Stimulated activated CD8-positive, alpha-beta memory T cell treated with anti-CD3 and anti-CD28 coated beads, Interleukin-4, amount 100 ng/mL, for 4 hours (primary cell): ENCODE measurements around the gene BHLHE23.

Source experiments
- DNase-seq, 2 donors: peaks; one replicate each; pipeline ENCODE4 v3.0.0-alpha.2; 2020; ENCODE audit warnings: low read depth in 2 of 2, low spot score in 1 of 2

Gene BHLHE23

GRCh38 chr20:62993856-62994494 lies 12.8 kb downstream of the BHLHE23 start:
- DNase-seq = no peak

- DNase-seq = no peak
These were observed 14.9 kb downstream of the BHLHE23 start for GRCh38 chr20:62991863-62992262.

- no peak for DNase-seq
These were observed 15.5 kb downstream of the BHLHE23 start for GRCh38 chr20:62991196-62991807.

GRCh38 chr20:62990306-62990825 lies 16.4 kb downstream of the BHLHE23 start:
- no peak for DNase-seq

- DNase-seq = no peak
These were observed 17.6 kb downstream of the BHLHE23 start for GRCh38 chr20:62989201-62989601.

- no peak for DNase-seq
These were observed 19.6 kb downstream of the BHLHE23 start for GRCh38 chr20:62987114-62987513.

- no peak for DNase-seq
These were observed 20.4 kb downstream of the BHLHE23 start for GRCh38 chr20:62986257-62986800.

- no peak for DNase-seq
These were observed 21.4 kb downstream of the BHLHE23 start for GRCh38 chr20:62985444-62985778.

GRCh38 chr20:62984666-62985443 lies 21.9 kb downstream of the BHLHE23 start:
- DNase-seq = no peak

- DNase-seq = no peak
These were observed 23.6 kb downstream of the BHLHE23 start for GRCh38 chr20:62983210-62983609.

GRCh38 chr20:62982124-62983075 lies 24.4 kb downstream of the BHLHE23 start:
- no peak for DNase-seq

- DNase-seq = no peak
These were observed 25.8 kb downstream of the BHLHE23 start for GRCh38 chr20:62980970-62981369.

GRCh38 chr20:62980380-62980960 lies 26.3 kb downstream of the BHLHE23 start:
- DNase-seq = no peak

- no peak for DNase-seq
These were observed 26.8 kb downstream of the BHLHE23 start for GRCh38 chr20:62979876-62980373.

- DNase-seq = no peak
These were observed 27.5 kb downstream of the BHLHE23 start for GRCh38 chr20:62979310-62979709.

- DNase-seq = no peak
These were observed 28.2 kb downstream of the BHLHE23 start for GRCh38 chr20:62978561-62978943.

GRCh38 chr20:62977613-62978560 lies 28.9 kb downstream of the BHLHE23 start:
- peak; percentile 61 to 62 for DNase-seq

- no peak for DNase-seq
These were observed 29.9 kb downstream of the BHLHE23 start for GRCh38 chr20:62976886-62977285.
